B cell (primary cell): ENCODE data around the gene TRRAP. TPM values are rescaled to one million over a fixed set of nuclear protein-coding genes. Genes with fewer than 3 reads are reported as not detected.

ENCODE experiments used
- ATAC-seq: fragments of 200-7000 bp; cut with Tn5 transposase; one replicate; pipeline ENCODE4 v1.10.0; 2021; ENCODE audit warnings: low read depth, mild to moderate bottlenecking, moderate number of reproducible peaks, moderate library complexity
- CTCF ChIA-PET: fragments of 350-600 bp; sonication (Branson Sonifier 250); formaldehyde crosslinking; loops from one replicate; lab custom pipeline; 2021; ENCODE audit warnings: antibody characterized with exemption, inconsistent platforms; lab: Charles Lee
- POLR2A ChIA-PET: fragments of 350-600 bp; sonication (Branson Sonifier 250); formaldehyde crosslinking; loops from one replicate; lab custom pipeline; 2021; ENCODE audit warnings: antibody characterized with exemption; lab: Charles Lee
- DNase-seq: peaks from one replicate; pipeline ENCODE4 v3.0.0; 2013
- H2AFZ ChIP-seq: 2 replicates; pipeline ENCODE4 v1.6.1; 2012; ENCODE audit warnings: mild to moderate bottlenecking, low read depth, low read length; ENCODE audit not compliant: insufficient read depth, poor library complexity, severe bottlenecking
- H3K27ac ChIP-seq, 2 donors: 1 replicate in 1 of 2; 2 replicates in 1 of 2; pipeline ENCODE4 v1.5.1; 2012 to 2013; ENCODE audit warnings: low read length in 2 of 2, mild to moderate bottlenecking in 2 of 2, moderate library complexity in 1 of 2
- H3K27me3 ChIP-seq, 4 experiments: fragments of 200-600 bp in 1 of 4; sonication (generic) in 1 of 4; replicated peaks in 1 of 4; 1 replicate in 2 of 4; 2 replicates in 2 of 4; pipeline versions ENCODE4 v1.6.1 to v1.7.0; 2013 to 2016; ENCODE audit warnings: low read length in 3 of 4, mild to moderate bottlenecking in 2 of 4, mixed read lengths in 1 of 4, moderate library complexity in 1 of 4; ENCODE audit not compliant: insufficient read depth in 4 of 4, control insufficient read depth in 3 of 4; ENCODE audit errors: control extremely low read depth in 1 of 4
- H3K36me3 ChIP-seq, 2 experiments: replicated peaks in 1 of 2; 1 replicate in 1 of 2; 2 replicates in 1 of 2; pipeline versions ENCODE4 v1.6.1 to v1.7.1; 2013; ENCODE audit warnings: low read length in 1 of 2; ENCODE audit not compliant: insufficient read depth in 2 of 2, control insufficient read depth in 1 of 2; ENCODE audit errors: control extremely low read depth in 1 of 2, extremely low read depth in 1 of 2
- H3K4me1 ChIP-seq, 2 donors: fragments of 200-600 bp in 1 of 2; sonication (generic) in 1 of 2; 1 replicate in 1 of 2; 2 replicates in 1 of 2; pipeline versions ENCODE4 v1.5.1 to v1.6.1; 2013 to 2017; ENCODE audit warnings: low read length in 2 of 2; ENCODE audit not compliant: control insufficient read depth in 2 of 2, insufficient read depth in 2 of 2
- H3K4me2 ChIP-seq: replicated peaks from 2 replicates; pipeline ENCODE3; 2012; ENCODE audit warnings: mild to moderate bottlenecking, low read depth, low read length; ENCODE audit not compliant: poor library complexity, severe bottlenecking
- H3K4me3 ChIP-seq, 5 experiments: fragments of 200-600 bp in 1 of 5; sonication (generic) in 1 of 5; 1 replicate in 3 of 5; 2 replicates in 2 of 5; pipeline versions ENCODE4 v1.5.1 to v1.7.0; 2011 to 2016; ENCODE audit warnings: low read length in 4 of 5, mild to moderate bottlenecking in 4 of 5, low read depth in 2 of 5, control low read depth in 1 of 5, moderate library complexity in 1 of 5; ENCODE audit not compliant: insufficient read depth in 1 of 5; ENCODE audit errors: control extremely low read depth in 1 of 5, extremely low read depth in 1 of 5
- H3K79me2 ChIP-seq: fragments of 200-600 bp; sonication (generic); one replicate; pipeline ENCODE4 v1.6.0; 2016; ENCODE audit warnings: low read length; ENCODE audit not compliant: control insufficient read depth, insufficient read depth
- H3K9ac ChIP-seq: fragments of 200-600 bp; sonication (generic); 2 replicates; pipeline ENCODE4 v1.6.1; 2017; ENCODE audit warnings: mild to moderate bottlenecking, low read length, moderate library complexity
- H3K9me3 ChIP-seq, 3 donors: one replicate each; pipeline versions ENCODE4 v1.6.1 to v1.7.1; 2013; ENCODE audit warnings: low read length in 2 of 3; ENCODE audit not compliant: control insufficient read depth in 2 of 3, insufficient read depth in 1 of 3; ENCODE audit errors: control extremely low read depth in 1 of 3
- H4K20me1 ChIP-seq: 2 replicates; pipeline ENCODE4 v1.6.0; 2012; ENCODE audit warnings: mild to moderate bottlenecking, low read length; ENCODE audit not compliant: insufficient read depth, control insufficient read depth, poor library complexity, severe bottlenecking
- H3K27ac Mint-ChIP-seq: one replicate; pipeline ENCODE4 v1.8.0; 2021; ENCODE audit warnings: mixed read lengths
- H3K27me3 Mint-ChIP-seq: one replicate; pipeline ENCODE4 v1.8.0; 2021; ENCODE audit warnings: mixed read lengths
- H3K4me1 Mint-ChIP-seq: one replicate; pipeline ENCODE4 v1.8.0; 2021; ENCODE audit warnings: mixed read lengths
- H3K4me3 Mint-ChIP-seq: one replicate; pipeline ENCODE4 v1.8.0; 2021; ENCODE audit warnings: mixed read lengths
- H3K9me3 Mint-ChIP-seq: one replicate; pipeline ENCODE4 v1.8.0; 2022; ENCODE audit warnings: mixed read lengths; ENCODE audit not compliant: insufficient read depth
- EZH2 ChIP-seq: IDR thresholded peaks from 2 replicates; pipeline ENCODE4 v1.6.1; 2012; ENCODE audit warnings: borderline replicate concordance, low read depth, mild to moderate bottlenecking, moderate library complexity, low read length; ENCODE audit not compliant: insufficient read depth, poor library complexity, severe bottlenecking
- WGBS: methylation state at CpG from one replicate; pipeline ENCODE4 v1.1.5; 2013; ENCODE audit warnings: missing lambda C conversion rate; ENCODE audit not compliant: insufficient coverage; 5-methylcytosine and 5-hydroxymethylcytosine counted together
- intact Hi-C: fragments of 100-400 bp; cut with micrococcal nuclease; formaldehyde crosslinking; loops from one replicate; pipeline ENCODE4 v1.10.0; 2022
- polyA plus RNA-seq: library from polyadenylated mRNA; depleted of rRNA; stranded (reverse); fragments of >200 nt; gene quantifications from 2 replicates; pipeline ENCODE4 v1.2.3, GENCODE V29; 2012
- total RNA-seq, 2 donors: library from RNA; stranded (reverse); fragments of 120-200 nt in 1 of 2; gene quantifications; 1 replicate in 1 of 2; 2 replicates in 1 of 2; pipeline versions ENCODE4 v1.2.3 to v1.2.4, GENCODE V29; 2013 to 2022
- TF ChIP-seq, protein P1 (sequence below): fragments of 200-600 bp; IDR thresholded peaks from one replicate; pipeline ENCODE4 v1.8.0; 2022; ENCODE audit warnings: antibody characterized with exemption, mild to moderate bottlenecking

TRRAP gene
- total and polyA plus RNA-seq, 2 donors (not counting 1 experiment from before 2014, with no cell fraction given): 25.4 to 102 TPM

DNA sequence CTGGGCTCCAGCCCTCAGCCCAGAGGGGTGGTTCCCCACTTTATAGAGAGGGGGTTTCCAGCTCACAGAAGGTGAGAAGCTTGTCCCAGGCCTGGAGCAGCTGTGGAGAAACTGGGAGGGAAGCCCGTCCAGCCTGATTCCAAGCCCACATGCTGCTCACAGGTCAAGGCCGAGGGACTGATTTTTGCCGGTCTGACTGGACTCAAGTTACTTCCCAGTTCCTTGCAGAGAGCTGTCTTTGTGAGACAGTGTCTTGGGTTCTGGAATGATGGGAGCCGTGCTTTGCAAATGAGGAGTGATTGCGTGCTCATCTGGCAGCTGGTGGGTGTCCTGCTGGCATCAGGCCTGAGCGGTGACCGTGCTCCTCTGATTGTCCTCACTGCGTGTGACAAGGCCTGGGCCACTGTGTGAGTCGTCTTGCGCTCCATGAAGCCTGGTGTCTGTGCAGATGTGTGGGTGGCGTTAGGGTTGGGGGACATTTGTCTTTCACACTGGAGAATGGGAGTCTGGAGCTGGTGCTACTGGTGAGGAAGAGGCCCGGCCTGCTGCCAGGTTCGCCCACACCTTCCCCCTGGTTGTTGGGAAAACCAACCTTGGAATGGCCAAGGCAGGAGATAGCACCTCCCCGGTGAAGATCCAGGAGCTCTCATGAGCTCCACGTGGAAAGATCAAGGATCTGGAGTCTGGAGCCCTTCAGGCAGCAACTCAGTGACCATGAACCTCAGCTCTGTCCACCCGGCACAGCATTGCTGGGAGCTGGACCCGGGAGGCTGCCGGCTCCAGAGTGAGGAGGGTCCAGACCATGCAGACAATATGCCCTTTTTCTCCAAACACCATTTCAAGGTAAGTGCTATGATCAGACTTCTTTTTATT, 136.0 kb downstream of the TRRAP start:
- TF ChIP-seq, protein P1, sequence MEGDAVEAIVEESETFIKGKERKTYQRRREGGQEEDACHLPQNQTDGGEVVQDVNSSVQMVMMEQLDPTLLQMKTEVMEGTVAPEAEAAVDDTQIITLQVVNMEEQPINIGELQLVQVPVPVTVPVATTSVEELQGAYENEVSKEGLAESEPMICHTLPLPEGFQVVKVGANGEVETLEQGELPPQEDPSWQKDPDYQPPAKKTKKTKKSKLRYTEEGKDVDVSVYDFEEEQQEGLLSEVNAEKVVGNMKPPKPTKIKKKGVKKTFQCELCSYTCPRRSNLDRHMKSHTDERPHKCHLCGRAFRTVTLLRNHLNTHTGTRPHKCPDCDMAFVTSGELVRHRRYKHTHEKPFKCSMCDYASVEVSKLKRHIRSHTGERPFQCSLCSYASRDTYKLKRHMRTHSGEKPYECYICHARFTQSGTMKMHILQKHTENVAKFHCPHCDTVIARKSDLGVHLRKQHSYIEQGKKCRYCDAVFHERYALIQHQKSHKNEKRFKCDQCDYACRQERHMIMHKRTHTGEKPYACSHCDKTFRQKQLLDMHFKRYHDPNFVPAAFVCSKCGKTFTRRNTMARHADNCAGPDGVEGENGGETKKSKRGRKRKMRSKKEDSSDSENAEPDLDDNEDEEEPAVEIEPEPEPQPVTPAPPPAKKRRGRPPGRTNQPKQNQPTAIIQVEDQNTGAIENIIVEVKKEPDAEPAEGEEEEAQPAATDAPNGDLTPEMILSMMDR: no peak
- no peak for TF ChIP-seq EZH2
- H2AFZ ChIP-seq: no peak overlapping the region
- ChIA-PET POLR2A (no interaction called here), CTCF (interaction anchor here (0.5 kb wide), 1 partner anchor 9 kb away, joined by 3 read pairs; no protein-coding TSS in a partner anchor)
- ATAC-seq (no peak), DNase-seq (no peak)
- H3K9ac ChIP-seq: no peak overlapping the region
- no peaks in the 10 kb centered on the region for H3K4me1 ChIP-seq
- no peak overlapping the region for H3K4me3 Mint-ChIP-seq
- no peak overlapping the region for H3K4me3 ChIP-seq
- H3K79me2 ChIP-seq: peaks cover 10% of the 10 kb centered on the region
- no peaks in the 10 kb centered on the region for H3K9me3 Mint-ChIP-seq
- no peaks in the 10 kb centered on the region for H3K27me3 Mint-ChIP-seq
- intact Hi-C loops: no loop called here
- peaks cover 11% of the 10 kb centered on the region for H4K20me1 ChIP-seq
- no peak overlapping the region for H3K27ac Mint-ChIP-seq
- no peaks in the 10 kb centered on the region for H3K9me3 ChIP-seq
- peaks cover 0 to 64% of the 10 kb centered on the region in 2 experiments for H3K36me3 ChIP-seq
- no peak overlapping the region for H3K4me2 ChIP-seq
- no peak overlapping the region for H3K27ac ChIP-seq
- no peaks in the 10 kb centered on the region for H3K27me3 ChIP-seq
- WGBS: 97% methylated on average over 16 of the region's 18 CpGs
- peaks cover 7% of the 10 kb centered on the region for H3K4me1 Mint-ChIP-seq

- CTCF ChIA-PET: interaction anchor here (2.0 kb wide), 1 partner anchor 12 kb away, joined by 4 read pairs; no protein-coding TSS in a partner anchor
- H3K27me3 ChIP-seq: no peaks in the 10 kb centered on the region
- POLR2A ChIA-PET: no interaction called here
- no peak overlapping the region for H3K4me3 ChIP-seq
- H3K9me3 ChIP-seq: no peaks in the 10 kb centered on the region
- Mint-ChIP-seq H3K4me1 (peaks cover 7% of the 10 kb centered on the region), H3K9me3 (no peaks in the 10 kb centered on the region), H3K27ac (no peak overlapping the region), H3K4me3 (no peak overlapping the region), H3K27me3 (no peaks in the 10 kb centered on the region)
- TF ChIP-seq, protein P1: no peak
- TF ChIP-seq EZH2: no peak
- ATAC-seq: no peak
- no peak overlapping the region for H3K9ac ChIP-seq
- H3K36me3 ChIP-seq: peaks cover 0 to 59% of the 10 kb centered on the region in 2 experiments
- peaks cover 12% of the 10 kb centered on the region for H4K20me1 ChIP-seq
- no peak for DNase-seq
- 83% methylated on average over 2 of the region's 8 CpGs for WGBS
- intact Hi-C loops: no loop called here
- no peaks in the 10 kb centered on the region for H3K4me1 ChIP-seq
- H3K4me2 ChIP-seq: no peak overlapping the region
- H2AFZ ChIP-seq: no peak overlapping the region
- no peak overlapping the region for H3K27ac ChIP-seq
- peaks cover 10% of the 10 kb centered on the region for H3K79me2 ChIP-seq
Measured at GRCh38 chr7:99016196-99016595, 137.9 kb downstream of the TRRAP start.
